Tibial nerve (tissue), 4 donors: ENCODE results near the gene AK6. TPM values are rescaled to one million over a fixed set of nuclear protein-coding genes. Genes with fewer than 3 reads are reported as not detected.

Experiments used
- DNase-seq, 2 donors: peaks; one replicate each; pipeline ENCODE4 v3.0.0-alpha.2; 2019; ENCODE audit warnings: low spot score in 2 of 2
- H3K27ac ChIP-seq, 4 donors: fragments of 200-600 bp; sonication (generic) in 3 of 4; one replicate each; pipeline ENCODE4 v1.5.1; 2017 to 2019; ENCODE audit warnings: mild to moderate bottlenecking in 1 of 4
- H3K27me3 ChIP-seq, 2 donors: fragments of 200-600 bp; sonication (generic) in 1 of 2; one replicate each; pipeline versions ENCODE4 v1.5.1 to v1.6.0; 2017 to 2019
- H3K36me3 ChIP-seq, 3 donors: fragments of 200-600 bp; sonication (generic); one replicate each; pipeline ENCODE4 v1.5.1; 2018 to 2019
- H3K4me1 ChIP-seq, 4 donors: fragments of 200-600 bp; sonication (generic) in 3 of 4; one replicate each; pipeline ENCODE4 v1.5.1; 2017 to 2019
- H3K4me3 ChIP-seq, 4 donors: fragments of 200-600 bp; sonication (generic) in 3 of 4; one replicate each; pipeline ENCODE4 v1.5.1; 2017 to 2019; ENCODE audit warnings: mild to moderate bottlenecking in 1 of 4, moderate library complexity in 1 of 4
- H3K9me3 ChIP-seq, 4 donors: fragments of 200-600 bp; sonication (generic) in 3 of 4; one replicate each; pipeline ENCODE4 v1.5.1; 2017 to 2019
- CTCF ChIP-seq, 5 experiments: fragments of 200-600 bp in 3 of 5; fragments of 450-650 bp in 2 of 5; sonication (generic) in 3 of 5; IDR thresholded peaks; one replicate each; pipeline ENCODE4 v1.5.1; 2016 to 2019; ENCODE audit warnings: antibody characterized with exemption in 5 of 5, mild to moderate bottlenecking in 3 of 5, moderate library complexity in 2 of 5
- EP300 ChIP-seq, 2 donors: sonication (generic); formaldehyde crosslinking; IDR thresholded peaks; one replicate each; pipeline ENCODE4 v1.6.1; 2017; ENCODE audit warnings: antibody characterized with exemption in 2 of 2, mild to moderate bottlenecking in 1 of 2
- POLR2A ChIP-seq, 2 donors: fragments of 450-650 bp; IDR thresholded peaks; one replicate each; pipeline ENCODE4 v1.6.1; 2017; ENCODE audit warnings: antibody characterized with exemption in 2 of 2, mild to moderate bottlenecking in 2 of 2, moderate library complexity in 2 of 2
- WGBS, 2 donors: methylation state at CpG; one replicate each; pipeline ENCODE4 v1.1.5; 2018; 5-methylcytosine and 5-hydroxymethylcytosine counted together
- total RNA-seq, 4 donors: library from RNA; depleted of rRNA; stranded (reverse); fragments of >200 nt; gene quantifications; one replicate each; pipeline ENCODE4 v1.1.0, GENCODE V29; 2016

Gene AK6
- total RNA-seq: 10 to 100 TPM in 2 of 4 donors, 1 to 10 TPM in 2; 8.4 to 40.8 (median 15.3) TPM

GRCh38 chr5:69369340-69370121, at the start of gene AK6, which contains the start of the genes RAD17 and TAF9:
Gene AK6, minus strand, starts transcription at chr5:69369520. Its CDS starts 30 bp downstream, at chr5:69369490.
Gene RAD17, plus strand, starts transcription at chr5:69369818. Its CDS starts 2,391 bp downstream, at chr5:69372209.
Gene TAF9, minus strand, starts transcription at chr5:69369520. Its CDS starts 3,783 bp downstream, at chr5:69365737.
- peak within 1 kb of the TSS; percentile 74 to 94 (median 84) for H3K4me3 ChIP-seq
- no peaks in the 10 kb centered on the region for H3K27me3 ChIP-seq
- 0 to 1% methylated on average over 7 to 58 of the region's 66 CpGs for WGBS, 2 donors
- TF ChIP-seq CTCF (IDR thresholded peaks at IDR 0.05): peak in 2 of 5 experiments; percentile 42 to 46
- TF ChIP-seq POLR2A (IDR thresholded peaks at IDR 0.05): peak; percentile 74 to 80
- TF ChIP-seq EP300 (IDR thresholded peaks at IDR 0.05): peak; percentile 50 to 95
- H3K9me3 ChIP-seq: no peaks in the 10 kb centered on the region
- peaks cover 0 to 32% (median 0%) of the 10 kb centered on the region in 3 donors for H3K36me3 ChIP-seq
- DNase-seq: peak; percentile 83 to 88
- peak within 1 kb of the TSS; percentile 97 to 98 (median 98) for H3K27ac ChIP-seq
- H3K4me1 ChIP-seq: peaks cover 6 to 58% (median 14%) of the 10 kb centered on the region in 4 donors

- Histone ChIP-seq H3K36me3 (peaks cover 0 to 26% (median 0%) of the 10 kb centered on the region in 3 donors), H3K4me3 (no peak overlapping the region), H3K9me3 (no peaks in the 10 kb centered on the region), H3K4me1 (peaks cover 0 to 12% (median 0%) of the 10 kb centered on the region in 4 donors), H3K27me3 (no peaks in the 10 kb centered on the region), H3K27ac (no peak overlapping the region)
- no peak for DNase-seq
- 92 to 93% methylated on average over 3 of the region's 3 CpGs for WGBS, 2 donors
- TF ChIP-seq EP300 (IDR thresholded peaks at IDR 0.05) (no peak), CTCF (IDR thresholded peaks at IDR 0.05) (no peak), POLR2A (IDR thresholded peaks at IDR 0.05) (no peak)
Measured at GRCh38 chr5:69418554-69418953, 49.2 kb upstream of the AK6 start.

GRCh38 chr5:69416699-69417098, 47.4 kb upstream of the AK6 start:
- Histone ChIP-seq H3K27me3 (no peaks in the 10 kb centered on the region), H3K4me1 (peaks cover 0 to 12% (median 0%) of the 10 kb centered on the region in 4 donors), H3K27ac (no peak overlapping the region), H3K4me3 (no peak overlapping the region), H3K36me3 (peaks cover 0 to 44% (median 0%) of the 10 kb centered on the region in 3 donors), H3K9me3 (no peaks in the 10 kb centered on the region)
- no peak for TF ChIP-seq CTCF (IDR thresholded peaks at IDR 0.05)
- no peak for TF ChIP-seq EP300 (IDR thresholded peaks at IDR 0.05)
- no peak for TF ChIP-seq POLR2A (IDR thresholded peaks at IDR 0.05)
- no peak for DNase-seq

- Histone ChIP-seq H3K27ac (no peak overlapping the region), H3K4me1 (peaks cover 0 to 12% (median 0%) of the 10 kb centered on the region in 4 donors), H3K9me3 (no peaks in the 10 kb centered on the region), H3K4me3 (peak overlapping the region in 1 of 4 donors; percentile 71), H3K36me3 (peaks cover 0 to 49% (median 0%) of the 10 kb centered on the region in 3 donors), H3K27me3 (no peaks in the 10 kb centered on the region)
- TF ChIP-seq EP300 (IDR thresholded peaks at IDR 0.05) (no peak), CTCF (IDR thresholded peaks at IDR 0.05) (no peak), POLR2A (IDR thresholded peaks at IDR 0.05) (no peak)
- DNase-seq: no peak
- WGBS, 2 donors: 82 to 88% methylated on average over 6 of the region's 6 CpGs
Measured at GRCh38 chr5:69416180-69416579, 46.9 kb upstream of the AK6 start.

GRCh38 chr5:69415584-69415958, 46.3 kb upstream of the AK6 start:
- Histone ChIP-seq H3K36me3 (peaks cover 0 to 56% (median 0%) of the 10 kb centered on the region in 3 donors), H3K27ac (peak overlapping the region in 2 of 4 donors; percentile 47 to 78), H3K4me3 (peak overlapping the region; percentile 30 to 71 (median 54)), H3K27me3 (no peaks in the 10 kb centered on the region), H3K9me3 (no peaks in the 10 kb centered on the region), H3K4me1 (peaks cover 0 to 12% (median 0%) of the 10 kb centered on the region in 4 donors)
- no peak for TF ChIP-seq POLR2A (IDR thresholded peaks at IDR 0.05)
- TF ChIP-seq EP300 (IDR thresholded peaks at IDR 0.05): no peak
- no peak for TF ChIP-seq CTCF (IDR thresholded peaks at IDR 0.05)
- WGBS, 2 donors: 55 to 60% methylated on average over 18 of the region's 18 CpGs
- no peak for DNase-seq
